ENCODE data around the gene GRAP.

DNA sequence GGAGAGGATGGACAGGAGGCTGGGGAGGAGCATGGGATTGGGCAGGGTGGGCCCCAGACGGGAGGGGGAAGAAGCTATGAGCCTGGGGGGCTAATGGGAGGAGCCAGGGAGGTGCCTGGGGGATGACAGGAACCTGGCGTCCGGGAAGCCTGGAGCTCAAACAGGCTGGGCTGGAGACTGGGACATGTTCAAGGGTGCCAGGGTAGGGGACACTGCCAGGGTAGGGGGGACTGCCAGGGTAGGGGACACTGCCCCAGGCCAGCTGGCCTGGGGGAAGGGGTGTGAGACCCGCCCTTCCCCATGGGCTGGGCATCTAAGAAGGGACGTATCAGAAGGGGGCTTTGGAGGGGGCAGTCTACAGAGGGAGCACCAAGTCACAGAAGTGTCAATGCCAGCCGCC, 35.2 kb downstream of the GRAP start:
- TF ChIP-seq POLR2A (IDR thresholded peaks at IDR 0.05; ENCODE audit: low read length) (no peak), GATA1 (IDR thresholded peaks at IDR 0.05; ENCODE audit: low read depth, low read length) (no peak)

All from erythroblast (primary cell).